HUES48 (cell line): ENCODE measurements around the gene TSSK2.
"Not testable (repeated sequence)": the region's sequence is repeated elsewhere in the genome, so short reads cannot be mapped to it uniquely, and the experiment has no call there.

Experiments
- H3K27ac ChIP-seq: one replicate; pipeline ENCODE4 v1.7.0; 2013; ENCODE audit warnings: low read depth, low read length, inconsistent platforms
- H3K27me3 ChIP-seq: 2 replicates; pipeline ENCODE4 v1.6.1; 2013; ENCODE audit warnings: mild to moderate bottlenecking, low read length; ENCODE audit not compliant: control insufficient read depth, insufficient read depth
- H3K36me3 ChIP-seq: 2 replicates; pipeline ENCODE4 v1.6.1; 2013; ENCODE audit warnings: low read length; ENCODE audit not compliant: control insufficient read depth, insufficient read depth
- H3K4me1 ChIP-seq: 2 replicates; pipeline ENCODE4 v1.6.1; 2013; ENCODE audit warnings: mild to moderate bottlenecking, low read length; ENCODE audit not compliant: control insufficient read depth, insufficient read depth
- H3K4me3 ChIP-seq: 2 replicates; pipeline ENCODE4 v1.5.1; 2013; ENCODE audit warnings: mild to moderate bottlenecking, low read depth, low read length
- H3K9ac ChIP-seq: 2 replicates; pipeline ENCODE4 v1.6.1; 2013; ENCODE audit warnings: mild to moderate bottlenecking, low read depth, low read length, moderate library complexity
- H3K9me3 ChIP-seq: 2 replicates; pipeline ENCODE4 v1.6.1; 2013; ENCODE audit warnings: low read length; ENCODE audit not compliant: control insufficient read depth, insufficient read depth

The TSSK2 gene

GRCh38 chr22:19146215-19146968, 15.3 kb downstream of the TSSK2 start:
- H3K4me1 ChIP-seq = no peaks in the 10 kb centered on the region; the same call in 1 of the 2 replicates
- H3K36me3 ChIP-seq = peaks cover 11% of the 10 kb centered on the region
- no peak overlapping the region for H3K9ac ChIP-seq
- H3K9me3 ChIP-seq = no peaks in the 10 kb centered on the region
- H3K4me3 ChIP-seq = no peak overlapping the region
- H3K27ac ChIP-seq = no peak overlapping the region
- peaks cover 57% of the 10 kb centered on the region for H3K27me3 ChIP-seq

- no peak overlapping the region for H3K4me3 ChIP-seq
- H3K9me3 ChIP-seq = no peaks in the 10 kb centered on the region
- peaks cover 3% of the 10 kb centered on the region; the same call in 1 of the 2 replicates for H3K36me3 ChIP-seq
- H3K9ac ChIP-seq = no peak overlapping the region
- no peaks in the 10 kb centered on the region; the same call in 1 of the 2 replicates for H3K4me1 ChIP-seq
- peaks cover 66% of the 10 kb centered on the region for H3K27me3 ChIP-seq
- no peak overlapping the region for H3K27ac ChIP-seq
Measured at GRCh38 chr22:19147195-19147780, 16.2 kb downstream of the TSSK2 start.

DNA sequence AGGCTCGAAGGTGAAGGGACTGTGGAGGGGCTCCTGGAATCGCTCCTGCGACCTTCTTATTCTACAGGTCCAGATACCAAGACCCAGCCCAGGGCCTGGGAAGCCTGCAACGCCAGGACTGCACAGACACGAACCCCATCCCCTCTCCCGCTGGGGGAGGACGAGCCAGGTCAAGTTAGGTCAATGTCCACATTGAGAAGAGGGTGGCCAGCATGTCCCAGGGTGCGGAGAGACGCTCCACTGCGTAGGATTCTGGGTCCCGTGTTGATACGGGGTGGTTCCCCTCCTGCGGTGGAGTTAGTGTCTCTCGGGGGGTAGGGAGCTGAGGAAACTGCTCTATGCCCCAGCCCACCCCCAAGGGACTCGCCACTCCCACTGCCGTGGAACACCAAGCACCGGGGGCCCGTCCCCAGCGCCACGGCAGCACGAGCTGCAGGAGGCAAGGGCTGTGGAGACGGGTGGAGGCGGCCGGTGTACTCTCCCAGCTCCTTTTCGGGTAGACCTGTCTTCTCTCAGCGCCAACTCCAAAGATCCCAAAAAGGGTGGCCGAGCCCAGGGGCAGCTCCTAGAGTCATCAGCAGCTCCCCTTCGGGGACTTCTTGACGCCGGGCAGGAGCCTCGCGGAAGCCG, 17.4 kb downstream of the TSSK2 start:
- Histone ChIP-seq H3K9me3 (no peaks in the 10 kb centered on the region), H3K36me3 (no peaks in the 10 kb centered on the region), H3K4me3 (peak overlapping the region; percentile 44; the same call in 1 of the 2 replicates), H3K9ac (no peak overlapping the region), H3K27ac (no peak overlapping the region), H3K4me1 (no peaks in the 10 kb centered on the region; the same call in 1 of the 2 replicates), H3K27me3 (peaks cover 77% of the 10 kb centered on the region)

GRCh38 chr22:19149047-19149883, 18.2 kb downstream of the TSSK2 start:
- Histone ChIP-seq H3K36me3 (no peaks in the 10 kb centered on the region), H3K9me3 (no peaks in the 10 kb centered on the region), H3K27ac (no peak overlapping the region), H3K27me3 (peaks cover 81% of the 10 kb centered on the region), H3K4me3 (peak overlapping the region; percentile 44), H3K9ac (no peak overlapping the region), H3K4me1 (no peaks in the 10 kb centered on the region; the same call in 1 of the 2 replicates)

DNA sequence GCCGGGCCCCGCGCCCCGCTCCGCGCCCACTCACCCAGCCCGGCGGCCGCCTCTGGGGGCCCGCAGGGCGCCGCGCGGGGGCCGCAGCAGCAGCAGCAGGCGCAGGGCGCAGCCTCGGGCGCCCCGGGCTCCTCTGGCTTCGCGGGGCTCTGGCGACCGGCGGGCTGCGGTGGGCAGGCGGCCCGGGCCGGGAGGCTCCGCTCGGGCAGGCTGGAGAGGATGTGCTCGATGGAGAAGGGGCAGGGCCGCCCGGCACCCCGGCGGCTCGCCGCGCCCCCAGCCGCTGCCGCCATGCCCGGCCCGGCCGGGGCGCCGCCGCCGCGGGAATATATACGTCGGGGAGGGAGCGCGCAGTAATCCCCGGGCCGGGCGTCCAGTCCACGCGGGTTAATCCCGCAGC, 18.9 kb downstream of the TSSK2 start, which contains the start of gene GSC2:
GSC2 (minus strand) TSS at position 302 of the 400 bp plus-strand sequence; CDS start at position 293, 9 bp downstream.
- H3K4me3 ChIP-seq = peak within 1 kb of the TSS; percentile 44

DNA sequence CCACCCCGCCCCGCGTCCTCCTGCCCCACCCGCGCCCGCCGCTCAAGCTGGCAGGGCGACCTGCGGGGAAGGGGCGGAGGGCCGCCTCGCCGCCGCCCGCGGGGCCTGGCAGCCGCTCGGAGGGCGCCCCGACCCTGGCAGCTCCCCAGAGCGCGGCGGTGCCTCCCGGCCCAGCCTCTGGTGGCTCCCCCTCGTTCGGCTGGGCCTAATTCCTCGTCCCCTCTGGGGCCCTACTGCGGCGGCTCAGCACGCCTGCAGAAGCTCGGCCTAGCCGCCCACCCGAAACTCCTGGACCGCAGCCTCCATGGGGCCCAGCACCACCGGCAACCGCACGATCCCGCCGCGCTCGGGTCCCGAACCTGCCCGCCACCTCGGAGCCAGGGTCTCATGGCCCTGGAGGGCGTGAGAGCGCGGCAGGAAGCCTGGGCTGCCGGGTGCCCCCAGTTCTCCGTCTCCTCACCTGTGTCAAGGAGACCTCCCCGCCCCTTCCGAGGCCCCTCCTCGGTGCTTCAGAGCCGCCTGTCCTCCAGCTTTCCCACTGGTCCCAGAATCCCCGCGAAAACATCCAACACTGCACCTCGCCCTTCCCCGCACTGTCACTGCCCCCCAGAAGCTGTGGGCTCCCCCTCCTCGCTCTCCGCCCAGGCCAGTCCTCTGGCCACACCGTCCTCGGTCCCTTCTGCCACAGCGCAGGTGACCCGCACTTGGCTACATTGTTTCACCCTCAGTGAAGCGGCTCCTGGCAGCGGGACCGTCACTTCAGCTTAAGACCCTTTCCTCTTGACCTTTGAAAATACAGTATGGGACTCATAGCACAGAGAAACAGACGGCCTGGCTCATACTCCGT, 19.6 kb downstream of the TSSK2 start:
- Histone ChIP-seq H3K4me3 (no peak overlapping the region; the same call in 1 of the 2 replicates), H3K36me3 (no peaks in the 10 kb centered on the region), H3K27ac (no peak overlapping the region), H3K9me3 (no peaks in the 10 kb centered on the region), H3K4me1 (no peaks in the 10 kb centered on the region; the same call in 1 of the 2 replicates), H3K27me3 (peaks cover 83% of the 10 kb centered on the region), H3K9ac (no peak overlapping the region)

More for the DNA sequence above, 18.9 kb downstream of the TSSK2 start, which contains the start of gene GSC2:
- Histone ChIP-seq H3K27me3 (peaks cover 84% of the 10 kb centered on the region), H3K36me3 (no peaks in the 10 kb centered on the region), H3K9me3 (no peaks in the 10 kb centered on the region), H3K27ac (no peak within 1 kb of the TSS), H3K9ac (no peak within 1 kb of the TSS), H3K4me1 (no peaks in the 10 kb centered on the region; the same call in 1 of the 2 replicates)

GRCh38 chr22:19151329-19152191, 20.5 kb downstream of the TSSK2 start:
- H3K4me1 ChIP-seq = no peaks in the 10 kb centered on the region; the same call in 1 of the 2 replicates
- peaks cover 75% of the 10 kb centered on the region for H3K27me3 ChIP-seq
- no peak overlapping the region for H3K27ac ChIP-seq
- no peak overlapping the region for H3K9ac ChIP-seq
- H3K9me3 ChIP-seq = no peaks in the 10 kb centered on the region
- H3K36me3 ChIP-seq = no peaks in the 10 kb centered on the region
- no peak overlapping the region for H3K4me3 ChIP-seq

GRCh38 chr22:19152942-19153883, 22.1 kb downstream of the TSSK2 start:
- Histone ChIP-seq H3K36me3 (no peaks in the 10 kb centered on the region), H3K4me1 (no peaks in the 10 kb centered on the region), H3K9me3 (no peaks in the 10 kb centered on the region), H3K27me3 (peaks cover 59% of the 10 kb centered on the region), H3K9ac (no peak overlapping the region), H3K27ac (no peak overlapping the region), H3K4me3 (no peak overlapping the region)

DNA sequence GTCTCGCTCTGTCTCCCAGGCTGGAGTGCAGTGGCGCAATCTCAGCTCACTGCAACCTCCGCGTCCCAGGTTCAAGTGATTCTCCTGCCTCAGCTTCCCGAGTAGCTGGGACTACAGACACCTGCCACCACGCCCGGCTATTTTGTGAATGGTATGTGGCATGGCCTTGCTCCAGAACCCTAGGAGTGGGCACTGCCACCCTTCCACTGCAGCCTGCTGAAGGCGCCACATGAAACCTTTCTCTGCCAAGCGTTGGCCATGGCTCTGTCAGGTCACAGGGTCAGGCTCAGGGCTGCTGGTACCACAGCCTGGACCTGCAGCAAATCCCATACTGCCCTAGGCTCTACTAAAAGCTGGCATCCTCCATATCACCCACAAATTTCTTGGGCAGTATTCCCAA, 25.0 kb downstream of the TSSK2 start:
- not testable (repeated sequence) for H3K9me3 ChIP-seq, H3K4me3 ChIP-seq, H3K4me1 ChIP-seq, H3K9ac ChIP-seq, H3K36me3 ChIP-seq, H3K27ac ChIP-seq
- H3K27me3 ChIP-seq = peaks cover 30% of the 10 kb centered on the region
